Activated CD8-positive, alpha-beta T cell treated with anti-CD3 and anti-CD28 coated beads for 36 hours (primary cell): ENCODE data around the gene APRT. TPM values are rescaled to one million over a fixed set of nuclear protein-coding genes. Genes with fewer than 3 reads are reported as not detected.

ENCODE experiments used
- ATAC-seq: fragments of 200-7000 bp; cut with Tn5 transposase; one replicate; pipeline ENCODE4 v1.10.0; 2021; ENCODE audit warnings: mild to moderate bottlenecking, moderate library complexity
- CTCF ChIA-PET: fragments of 350-600 bp; sonication (Branson Sonifier 250); formaldehyde crosslinking; loops from one replicate; lab custom pipeline; 2021; ENCODE audit warnings: antibody characterized with exemption; lab: Charles Lee
- POLR2A ChIA-PET: fragments of 350-600 bp; sonication (Branson Sonifier 250); formaldehyde crosslinking; loops from one replicate; lab custom pipeline; 2021; ENCODE audit warnings: antibody characterized with exemption; lab: Charles Lee
- DNase-seq: peaks from one replicate; pipeline ENCODE4 v3.0.0-alpha.2; 2020
- H3K27ac Mint-ChIP-seq: one replicate; pipeline ENCODE4 v1.8.0; 2021; ENCODE audit warnings: mild to moderate bottlenecking, mixed read lengths
- H3K27me3 Mint-ChIP-seq: one replicate; pipeline ENCODE4 v1.8.0; 2021; ENCODE audit warnings: mixed read lengths
- H3K36me3 Mint-ChIP-seq: one replicate; pipeline ENCODE4 v1.8.0; 2021; ENCODE audit warnings: low read depth, mixed read lengths
- H3K4me1 Mint-ChIP-seq: one replicate; pipeline ENCODE4 v1.8.0; 2021; ENCODE audit warnings: low read depth, mixed read lengths
- H3K4me3 Mint-ChIP-seq: one replicate; pipeline ENCODE4 v1.8.0; 2021; ENCODE audit warnings: mild to moderate bottlenecking, moderate library complexity, mixed read lengths
- H3K9me3 Mint-ChIP-seq: one replicate; pipeline ENCODE4 v1.8.0; 2021; ENCODE audit warnings: mixed read lengths
- CTCF ChIP-seq: fragments of 200-600 bp; IDR thresholded peaks from one replicate; pipeline ENCODE4 v1.8.0; 2022; ENCODE audit warnings: antibody characterized with exemption, mild to moderate bottlenecking
- intact Hi-C: fragments of 100-400 bp; cut with micrococcal nuclease; formaldehyde crosslinking; loops from one replicate; pipeline ENCODE4 v1.10.0; 2022
- total RNA-seq, 2 experiments: library from RNA; stranded (reverse); gene quantifications; one replicate each; pipeline ENCODE4 v1.2.3, GENCODE V29; 2021

Gene APRT
- total RNA-seq, 2 experiments from 2014 or later: 236 to 240 TPM

- peaks cover 2% of the 10 kb centered on the region for H3K36me3 Mint-ChIP-seq
- ATAC-seq: no peak
- POLR2A ChIA-PET: no interaction called here
- intact Hi-C loops: no loop called here
- no peaks in the 10 kb centered on the region for H3K4me1 Mint-ChIP-seq
- no peaks in the 10 kb centered on the region for H3K27me3 Mint-ChIP-seq
- CTCF ChIA-PET: no interaction called here
- DNase-seq: no peak
- H3K27ac Mint-ChIP-seq: no peak overlapping the region
- no peak overlapping the region for H3K4me3 Mint-ChIP-seq
- TF ChIP-seq CTCF: no peak
- H3K9me3 Mint-ChIP-seq: no peaks in the 10 kb centered on the region
These were observed 19.1 kb upstream of the APRT start for GRCh38 chr16:88830783-88831182.

GRCh38 chr16:88830258-88830657 is 18.5 kb upstream of the APRT start:
- ChIA-PET POLR2A (no interaction called here), CTCF (no interaction called here)
- H3K36me3 Mint-ChIP-seq: peaks cover 2% of the 10 kb centered on the region
- no peak for DNase-seq
- no peak for TF ChIP-seq CTCF
- no peak overlapping the region for H3K4me3 Mint-ChIP-seq
- no peak overlapping the region for H3K27ac Mint-ChIP-seq
- intact Hi-C loops: no loop called here
- no peaks in the 10 kb centered on the region for H3K4me1 Mint-ChIP-seq
- H3K27me3 Mint-ChIP-seq: no peaks in the 10 kb centered on the region
- H3K9me3 Mint-ChIP-seq: no peaks in the 10 kb centered on the region
- ATAC-seq: no peak

GRCh38 chr16:88828711-88829110 is 17.0 kb upstream of the APRT start:
- H3K9me3 Mint-ChIP-seq: no peaks in the 10 kb centered on the region
- intact Hi-C loops: loop anchor here (10.0 kb wide), 1 partner anchor 346 kb away; the partner anchor contains the start of gene CDH15
- H3K36me3 Mint-ChIP-seq: peaks cover 2% of the 10 kb centered on the region
- ATAC-seq (no peak), DNase-seq (no peak)
- ChIA-PET POLR2A (no interaction called here), CTCF (no interaction called here)
- H3K27ac Mint-ChIP-seq: no peak overlapping the region
- no peaks in the 10 kb centered on the region for H3K27me3 Mint-ChIP-seq
- H3K4me3 Mint-ChIP-seq: no peak overlapping the region
- no peak for TF ChIP-seq CTCF
- H3K4me1 Mint-ChIP-seq: no peaks in the 10 kb centered on the region

- intact Hi-C loops: loop anchor here (10.0 kb wide), 1 partner anchor 347 kb away; the partner anchor contains the start of gene CDH15
- Mint-ChIP-seq H3K36me3 (peaks cover 2% of the 10 kb centered on the region), H3K4me1 (no peaks in the 10 kb centered on the region), H3K27ac (no peak overlapping the region), H3K9me3 (no peaks in the 10 kb centered on the region), H3K4me3 (no peak overlapping the region), H3K27me3 (no peaks in the 10 kb centered on the region)
- no peak for ATAC-seq
- CTCF ChIA-PET: interaction anchor here (1.3 to 1.9 kb wide), 2 partner anchors 12 to 31 kb away, joined by 3 to 4 read pairs; no protein-coding TSS in a partner anchor
- no peak for TF ChIP-seq CTCF
- POLR2A ChIA-PET: interaction anchor here (1.3 to 1.4 kb wide), 3 partner anchors 12 to 16 kb away, joined by 3 to 4 read pairs (median 3); partner anchors contain the start of gene APRT
- no peak for DNase-seq
These were observed 16.0 kb upstream of the APRT start for GRCh38 chr16:88827727-88828126.

- no peaks in the 10 kb centered on the region for H3K4me1 Mint-ChIP-seq
- H3K27ac Mint-ChIP-seq: no peak overlapping the region
- ChIA-PET POLR2A (interaction anchor here (0.9 to 1.4 kb wide), 2 partner anchors 13 to 31 kb away, joined by 3 read pairs; partner anchors contain the start of genes GALNS and TRAPPC2L), CTCF (interaction anchor here (1.9 kb wide), 1 partner anchor 10 kb away, joined by 4 read pairs; no protein-coding TSS in a partner anchor)
- peaks cover 2% of the 10 kb centered on the region for H3K36me3 Mint-ChIP-seq
- intact Hi-C loops: loop anchor here (10.0 kb wide), 1 partner anchor 349 kb away; the partner anchor contains the start of gene CDH15
- DNase-seq (no peak), ATAC-seq (no peak)
- H3K27me3 Mint-ChIP-seq: no peaks in the 10 kb centered on the region
- TF ChIP-seq CTCF: no peak
- no peaks in the 10 kb centered on the region for H3K9me3 Mint-ChIP-seq
- H3K4me3 Mint-ChIP-seq: no peak overlapping the region
These were observed 14.5 kb upstream of the APRT start for GRCh38 chr16:88826070-88826840.
